Stimulated activated CD4-positive, alpha-beta T cell treated with anti-CD3 and anti-CD28 coated beads, Interleukin-1b, Interleukin-23, amount 100 ng/mL, for 24 hours (primary cell): Measurements from ENCODE around the gene FLYWCH2.
"Not testable (repeated sequence)": the region's sequence is repeated elsewhere in the genome, so short reads cannot be mapped to it uniquely, and the experiment has no call there.

Source experiments
- DNase-seq, 4 experiments: peaks; one replicate each; pipeline ENCODE4 v3.0.0-alpha.2; 2020; ENCODE audit warnings: low read depth in 4 of 4, low spot score in 1 of 4

Gene FLYWCH2

GRCh38 chr16:2912330-2913199 is 29.6 kb downstream of the FLYWCH2 start:
- peak in 2 of 4 experiments; percentile 6 to 27 for DNase-seq

GRCh38 chr16:2913603-2914002 is 30.6 kb downstream of the FLYWCH2 start:
- no peak for DNase-seq

GRCh38 chr16:2914233-2914632 is 31.2 kb downstream of the FLYWCH2 start:
- no peak for DNase-seq

- no peak for DNase-seq
These were observed 32.3 kb downstream of the FLYWCH2 start for GRCh38 chr16:2915196-2915929.

DNA sequence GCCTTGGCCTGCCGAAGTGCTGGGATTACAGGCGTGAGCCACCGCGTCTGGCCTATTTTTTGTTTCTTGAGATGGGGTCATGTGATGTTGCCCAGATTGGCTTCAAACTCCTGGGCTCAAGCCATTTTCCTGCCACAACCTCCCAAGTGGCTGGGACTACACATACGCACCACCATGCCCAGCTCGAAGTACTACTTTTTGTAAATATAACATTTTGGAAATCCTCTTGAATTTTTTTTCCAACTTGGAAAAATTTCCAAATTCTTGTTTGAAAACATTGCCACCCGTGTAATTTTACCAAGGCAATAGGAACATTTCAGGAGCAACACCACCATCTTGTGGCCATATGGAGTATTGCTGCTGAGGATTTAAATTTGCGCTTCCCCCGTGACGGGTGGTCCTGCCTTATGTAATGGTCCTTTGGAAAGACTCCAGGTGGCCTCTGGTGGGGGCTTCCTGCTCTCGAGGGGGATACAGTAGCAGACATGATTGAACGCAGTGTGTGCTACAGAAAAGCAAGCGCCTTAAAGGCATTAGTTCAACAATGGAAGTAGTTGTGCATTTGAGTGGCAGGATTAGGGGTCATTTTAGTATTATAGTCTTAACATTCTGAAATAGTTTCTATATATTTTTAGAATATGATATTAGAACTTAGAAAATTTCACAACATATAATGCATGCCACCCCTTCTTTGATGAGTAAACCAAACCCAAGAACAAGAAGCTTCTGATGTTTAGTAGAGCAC is 36.7 kb downstream of the FLYWCH2 start:
- peak in 3 of 4 experiments; percentile 30 to 49 (median 32) for DNase-seq

DNA sequence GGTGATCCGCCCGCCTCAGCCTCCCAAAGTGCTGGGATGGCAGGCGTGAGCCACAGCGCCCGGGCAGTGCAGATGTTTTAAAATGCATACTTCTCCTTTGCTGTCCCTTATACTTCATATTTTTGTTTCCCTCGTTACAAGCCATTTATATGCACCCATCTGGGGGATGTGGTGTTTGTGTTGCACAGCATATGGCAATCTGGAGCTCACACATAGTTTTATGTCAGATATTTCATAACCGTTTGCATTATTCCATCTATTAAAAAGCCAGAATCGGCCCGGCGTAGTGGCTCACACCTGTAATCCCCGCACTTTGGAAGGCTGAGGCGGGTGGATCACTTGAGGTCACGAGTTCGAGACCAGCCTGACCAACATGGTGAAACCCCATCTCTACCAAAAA is 40.5 kb downstream of the FLYWCH2 start:
- DNase-seq: no peak

GRCh38 chr16:2924901-2925755 is 42.1 kb downstream of the FLYWCH2 start:
- DNase-seq: no peak

- DNase-seq: no peak
These were observed 43.1 kb downstream of the FLYWCH2 start for GRCh38 chr16:2925951-2926649.

DNA sequence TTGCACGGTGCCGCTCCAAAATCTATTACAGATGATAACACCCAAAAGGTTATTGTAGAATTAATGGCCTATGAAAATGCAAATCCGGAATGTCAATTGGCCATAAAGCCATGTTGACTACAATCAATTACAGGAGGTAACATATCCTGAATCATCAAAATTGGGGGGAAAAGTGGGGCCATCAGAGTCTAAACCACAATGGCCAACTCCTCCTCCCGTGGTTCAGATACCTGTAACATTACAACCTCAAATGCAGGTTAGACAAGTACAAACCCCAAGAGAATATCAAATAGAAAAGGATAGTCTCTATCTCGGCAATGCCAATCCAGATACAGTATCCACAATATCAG is 43.6 kb downstream of the FLYWCH2 start:
- DNase-seq: no peak

GRCh38 chr16:2927010-2927646 is 44.1 kb downstream of the FLYWCH2 start:
- DNase-seq: peak; percentile 68 to 79 (median 77)

- not testable (repeated sequence) for DNase-seq
These were observed 45.1 kb downstream of the FLYWCH2 start for GRCh38 chr16:2928151-2928550.

GRCh38 chr16:2928796-2929195 is 45.8 kb downstream of the FLYWCH2 start:
- no peak for DNase-seq

DNA sequence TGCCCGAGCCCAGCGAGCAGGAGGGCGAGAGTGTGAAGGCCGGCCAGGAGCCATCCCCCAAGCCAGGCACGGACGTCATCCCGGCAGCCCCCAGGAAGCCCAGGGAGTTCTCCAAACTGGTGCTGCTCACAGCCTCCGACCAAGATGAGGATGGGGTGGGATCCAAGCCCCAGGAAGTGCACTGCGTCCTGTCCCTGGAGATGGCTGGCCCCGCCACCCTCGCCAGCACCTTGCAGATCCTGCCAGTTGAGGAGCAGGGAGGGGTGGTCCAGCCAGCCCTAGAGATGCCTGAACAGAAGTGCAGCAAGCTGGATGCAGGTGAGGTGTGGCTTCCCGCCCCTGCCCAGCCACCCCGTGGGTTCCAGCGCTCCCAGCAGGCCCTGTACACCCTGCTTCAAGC is 46.7 kb downstream of the FLYWCH2 start:
- no peak for DNase-seq

DNA sequence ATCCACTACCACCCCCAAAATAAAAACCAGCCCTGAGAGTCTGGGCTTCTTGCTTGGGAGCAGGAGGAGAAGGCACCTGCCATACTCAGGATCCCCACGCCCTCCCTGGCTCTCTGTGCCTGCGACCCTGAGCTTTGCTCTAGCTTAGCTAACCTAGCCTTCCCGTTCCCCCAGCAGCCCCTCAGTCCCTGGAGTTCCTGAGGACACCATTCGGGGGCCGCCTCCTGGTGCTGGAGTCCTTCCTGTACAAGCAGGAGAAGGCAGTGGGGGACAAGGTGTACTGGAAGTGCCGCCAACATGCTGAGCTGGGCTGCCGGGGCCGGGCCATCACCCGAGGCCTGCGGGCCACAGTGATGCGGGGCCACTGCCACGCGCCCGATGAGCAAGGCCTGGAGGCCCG is 47.2 kb downstream of the FLYWCH2 start:
- no peak for DNase-seq

DNA sequence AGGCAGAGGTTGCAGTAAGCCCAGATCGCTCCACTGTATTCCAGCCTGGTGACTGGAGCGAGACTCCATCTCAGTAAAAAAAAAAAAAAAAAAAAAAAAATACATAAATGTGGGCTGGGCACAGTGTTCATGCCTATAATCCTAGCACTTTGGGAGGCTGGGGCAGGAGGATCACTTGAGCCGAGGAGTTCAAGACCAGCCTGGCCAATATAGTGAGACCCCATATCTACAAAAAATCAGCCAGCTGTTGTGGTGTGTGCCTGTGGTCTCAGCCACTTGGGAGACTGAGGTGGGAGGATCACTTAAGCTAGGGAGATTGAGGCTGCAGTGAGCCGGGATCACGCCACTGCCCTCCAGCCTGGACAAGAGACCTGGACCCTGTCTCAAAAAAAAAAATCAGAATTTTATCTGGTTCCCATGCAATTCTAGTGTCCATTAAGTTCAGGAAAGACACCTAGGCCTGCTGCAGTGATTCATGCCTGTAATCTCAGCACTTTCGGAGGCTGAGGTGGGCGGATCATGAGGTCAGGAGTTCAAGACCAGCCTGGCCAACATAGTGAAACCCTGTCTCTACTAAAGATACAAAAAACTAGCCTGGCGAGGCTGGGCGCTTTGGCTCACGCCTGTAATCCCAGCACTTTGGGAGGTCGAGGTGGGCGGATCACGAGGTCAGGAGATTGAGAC is 48.4 kb downstream of the FLYWCH2 start:
- DNase-seq: not testable (repeated sequence)

- no peak for DNase-seq
These were observed 50.1 kb downstream of the FLYWCH2 start for GRCh38 chr16:2933136-2933535.

GRCh38 chr16:2933701-2934100 is 50.7 kb downstream of the FLYWCH2 start:
- no peak for DNase-seq

- DNase-seq: no peak
These were observed 51.4 kb downstream of the FLYWCH2 start for GRCh38 chr16:2934450-2934849.

GRCh38 chr16:2936436-2937011 is 53.5 kb downstream of the FLYWCH2 start:
- DNase-seq: no peak
